ENCODE measurements around the gene MAST4. TPM values are rescaled to one million over a fixed set of nuclear protein-coding genes. Genes with fewer than 3 reads are reported as not detected.
A peak's percentile ranks its signal among the peaks of the same experiment; 100 is the strongest.

Gene MAST4
- total RNA-seq (2022), result 26.5 and 26.8 TPM in 2 replicates
- percentile 68 among the genes with signal in this experiment for Bru-seq, nascent RNA
- percentile 44 among the genes with signal in this experiment for BruChase-seq, experiment 1, labeled RNA remaining after a 6-hour chase
- BruChase-seq, experiment 2, labeled RNA remaining after a 2-hour chase, result percentile 50 among the genes with signal in this experiment
- long read RNA-seq, partial matches to known transcripts, result 25 of 39 reads
- long read RNA-seq, other reads (novel, unspliced or antisense), result 14 of 39 reads

DNA sequence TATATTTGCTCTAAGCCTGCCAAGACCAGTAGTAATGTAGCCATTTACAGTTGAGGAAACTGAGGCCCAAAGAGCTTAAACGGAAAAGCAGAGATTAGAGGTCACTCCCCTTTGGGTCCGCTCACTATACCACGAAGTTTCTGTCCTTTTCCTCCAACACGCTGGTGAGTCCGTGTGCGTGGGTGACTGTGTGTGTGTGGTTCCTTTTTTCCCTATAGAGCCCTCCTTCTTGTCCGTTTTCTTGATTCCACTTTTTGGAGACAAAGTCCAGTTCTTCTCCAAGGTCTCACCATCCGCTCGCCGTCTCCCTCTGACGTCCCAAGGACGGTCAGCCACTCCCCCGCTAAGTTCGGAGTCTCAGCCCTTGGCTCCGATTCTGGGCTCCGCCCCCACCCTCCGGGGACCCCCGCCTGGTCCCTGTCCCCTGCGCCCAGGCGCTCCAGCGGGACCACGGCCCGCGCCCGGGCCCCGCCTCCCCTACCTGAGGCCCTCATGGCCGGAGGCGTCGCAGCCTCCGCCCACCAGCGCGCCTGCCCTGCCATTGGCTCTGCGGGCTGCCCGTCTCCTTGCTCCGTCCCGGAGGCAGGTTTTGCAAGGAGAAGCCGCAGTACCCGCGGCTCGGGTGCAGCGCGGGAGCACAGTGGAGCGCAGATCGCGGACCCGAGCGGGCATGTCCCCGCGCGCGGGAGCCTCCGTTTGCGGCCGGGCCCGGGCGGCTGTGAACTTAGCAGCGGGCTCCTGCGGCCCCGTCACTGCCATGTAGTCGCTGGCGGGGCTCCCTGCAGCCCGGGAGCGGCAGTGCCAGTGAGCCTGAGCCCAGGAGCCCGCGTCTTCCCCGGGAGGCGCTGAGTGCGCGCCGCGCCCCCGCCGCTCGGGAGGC, at the start of gene MAST4:
Gene MAST4 (plus strand): TSS at position 638 of the 880 bp plus-strand sequence. CDS start 263 bp downstream, outside the sequence.
- TF ChIP-seq, protein P1, sequence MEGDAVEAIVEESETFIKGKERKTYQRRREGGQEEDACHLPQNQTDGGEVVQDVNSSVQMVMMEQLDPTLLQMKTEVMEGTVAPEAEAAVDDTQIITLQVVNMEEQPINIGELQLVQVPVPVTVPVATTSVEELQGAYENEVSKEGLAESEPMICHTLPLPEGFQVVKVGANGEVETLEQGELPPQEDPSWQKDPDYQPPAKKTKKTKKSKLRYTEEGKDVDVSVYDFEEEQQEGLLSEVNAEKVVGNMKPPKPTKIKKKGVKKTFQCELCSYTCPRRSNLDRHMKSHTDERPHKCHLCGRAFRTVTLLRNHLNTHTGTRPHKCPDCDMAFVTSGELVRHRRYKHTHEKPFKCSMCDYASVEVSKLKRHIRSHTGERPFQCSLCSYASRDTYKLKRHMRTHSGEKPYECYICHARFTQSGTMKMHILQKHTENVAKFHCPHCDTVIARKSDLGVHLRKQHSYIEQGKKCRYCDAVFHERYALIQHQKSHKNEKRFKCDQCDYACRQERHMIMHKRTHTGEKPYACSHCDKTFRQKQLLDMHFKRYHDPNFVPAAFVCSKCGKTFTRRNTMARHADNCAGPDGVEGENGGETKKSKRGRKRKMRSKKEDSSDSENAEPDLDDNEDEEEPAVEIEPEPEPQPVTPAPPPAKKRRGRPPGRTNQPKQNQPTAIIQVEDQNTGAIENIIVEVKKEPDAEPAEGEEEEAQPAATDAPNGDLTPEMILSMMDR (IDR thresholded peaks at IDR 0.05; ENCODE audit: unreplicated experiment), result no peak
- peak within 1 kb of the TSS; percentile 84 for H3K4me3 Mint-ChIP-seq (ENCODE audit: unreplicated experiment)
- H3K36me3 Mint-ChIP-seq (ENCODE audit: insufficient read depth, unreplicated experiment), result no peaks in the 10 kb centered on the region
- ChIA-PET POLR2A (interaction anchor here (0.9 to 1.5 kb wide), 3 partner anchors 42 to 173 kb away, joined by 3 to 4 read pairs (median 4); no protein-coding TSS in a partner anchor), CTCF (interaction anchor here (0.8 to 2.0 kb wide), 2 partner anchors 288 to 290 kb away, joined by 4 to 7 read pairs; no protein-coding TSS in a partner anchor)
- H3K27ac Mint-ChIP-seq (ENCODE audit: low read depth, unreplicated experiment), result no peak within 1 kb of the TSS
- no TSS peak for BruUV-seq (replicated peaks)
- peak; percentile 83 for DNase-seq (ENCODE audit: unreplicated experiment)
- no peaks in the 10 kb centered on the region for H3K9me3 Mint-ChIP-seq (ENCODE audit: unreplicated experiment)
- intact Hi-C loops (cut with micrococcal nuclease), result loop anchor here (5.0 kb wide), 2 partner anchors 44 to 289 kb away; no protein-coding TSS in a partner anchor
- H3K27me3 Mint-ChIP-seq (ENCODE audit: insufficient read depth, unreplicated experiment), result peaks cover 80% of the 10 kb centered on the region
- H3K4me1 Mint-ChIP-seq (ENCODE audit: insufficient read depth, unreplicated experiment), result peaks cover 16% of the 10 kb centered on the region

DNA sequence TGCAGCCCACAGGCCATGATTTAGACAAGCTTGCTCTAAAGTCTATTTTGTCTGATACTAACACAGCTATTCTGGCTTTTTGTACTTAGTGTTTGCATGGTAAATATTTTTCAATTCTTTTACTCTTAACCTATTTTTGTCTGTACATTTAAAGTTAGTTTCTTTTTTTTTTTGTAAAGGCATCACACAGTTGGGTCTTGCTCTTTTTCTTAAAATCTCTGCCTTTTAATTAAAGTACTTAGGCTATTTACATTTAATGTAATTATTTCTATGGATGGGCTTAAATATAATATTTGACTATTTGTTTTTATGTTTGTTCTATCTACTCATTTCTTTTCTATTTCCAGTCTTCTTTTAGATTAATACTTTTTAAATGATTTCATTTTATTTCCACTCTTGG, 49.7 kb upstream of the MAST4 start:
- Mint-ChIP-seq H3K4me3 (ENCODE audit: unreplicated experiment) (no peak overlapping the region), H3K4me1 (ENCODE audit: insufficient read depth, unreplicated experiment) (no peaks in the 10 kb centered on the region), H3K27ac (ENCODE audit: low read depth, unreplicated experiment) (no peak overlapping the region), H3K9me3 (ENCODE audit: unreplicated experiment) (peaks cover 8% of the 10 kb centered on the region), H3K27me3 (ENCODE audit: insufficient read depth, unreplicated experiment) (no peaks in the 10 kb centered on the region), H3K36me3 (ENCODE audit: insufficient read depth, unreplicated experiment) (no peaks in the 10 kb centered on the region)
- TF ChIP-seq, protein P1 (IDR thresholded peaks at IDR 0.05; ENCODE audit: unreplicated experiment), result no peak
- no peak for DNase-seq (ENCODE audit: unreplicated experiment)
- POLR2A ChIA-PET, result no interaction called here
- BruUV-seq (replicated peaks), result no TSS peak
- CTCF ChIA-PET, result no interaction called here
- intact Hi-C loops (cut with micrococcal nuclease), result no loop called here

DNA sequence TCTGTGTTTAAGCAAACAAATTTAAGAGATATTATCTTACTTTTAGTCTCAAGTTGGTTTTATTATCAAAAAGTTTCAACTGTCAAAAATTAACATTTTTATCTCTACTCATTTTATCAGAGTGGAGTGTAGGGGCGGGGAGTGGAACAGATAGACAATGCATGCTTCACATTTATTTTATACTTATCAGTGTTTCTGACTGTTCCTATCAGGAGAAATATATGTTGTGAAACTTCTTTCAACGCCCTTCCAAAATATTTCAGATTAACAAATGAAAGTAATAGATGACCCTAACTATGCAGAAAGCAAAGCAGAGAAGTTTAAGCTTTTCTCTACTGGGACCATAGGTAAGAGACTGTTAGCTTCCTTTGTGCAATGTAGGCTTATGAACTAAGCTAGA, 44.9 kb upstream of the MAST4 start:
- Mint-ChIP-seq H3K27me3 (ENCODE audit: insufficient read depth, unreplicated experiment) (no peaks in the 10 kb centered on the region), H3K36me3 (ENCODE audit: insufficient read depth, unreplicated experiment) (no peaks in the 10 kb centered on the region), H3K9me3 (ENCODE audit: unreplicated experiment) (peaks cover 8% of the 10 kb centered on the region), H3K4me3 (ENCODE audit: unreplicated experiment) (no peak overlapping the region), H3K4me1 (ENCODE audit: insufficient read depth, unreplicated experiment) (peaks cover 7% of the 10 kb centered on the region), H3K27ac (ENCODE audit: low read depth, unreplicated experiment) (no peak overlapping the region)
- intact Hi-C loops (cut with micrococcal nuclease), result loop anchor here (5.0 kb wide), 1 partner anchor 46 kb away; the partner anchor contains the start of gene MAST4
- TF ChIP-seq, protein P1 (IDR thresholded peaks at IDR 0.05; ENCODE audit: unreplicated experiment), result no peak
- POLR2A ChIA-PET, result interaction anchor here (0.8 to 1.2 kb wide), 4 partner anchors 11 to 46 kb away, joined by 3 to 6 read pairs (median 4); no protein-coding TSS in a partner anchor
- CTCF ChIA-PET, result interaction anchor here (0.7 to 0.9 kb wide), 2 partner anchors 82 to 243 kb away, joined by 3 to 4 read pairs; no protein-coding TSS in a partner anchor
- no TSS peak for BruUV-seq (replicated peaks)
- no peak for DNase-seq (ENCODE audit: unreplicated experiment)

DNA sequence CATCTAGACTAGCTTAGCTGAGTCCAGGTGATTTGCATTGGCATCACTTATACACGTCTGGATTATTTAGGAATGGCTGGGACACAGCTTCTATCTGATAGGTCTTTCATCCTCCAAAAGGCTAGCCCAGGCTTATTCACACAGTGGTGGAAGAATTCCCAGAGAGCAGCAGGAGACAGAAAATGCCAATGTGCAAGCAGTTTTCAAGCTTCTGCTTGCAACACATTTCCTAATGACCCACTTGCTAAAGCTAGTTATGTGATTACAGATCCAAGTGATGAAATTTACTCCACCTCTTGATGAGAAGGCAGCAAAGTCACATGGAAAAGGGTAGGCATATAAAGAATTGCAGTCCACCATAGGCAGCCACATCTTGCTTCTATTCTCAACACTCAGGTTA, 44.2 kb upstream of the MAST4 start:
- BruUV-seq (replicated peaks), result no TSS peak
- POLR2A ChIA-PET, result interaction anchor here (0.6 to 1.2 kb wide), 5 partner anchors 12 to 133 kb away, joined by 3 to 6 read pairs (median 4); no protein-coding TSS in a partner anchor
- TF ChIP-seq, protein P1 (IDR thresholded peaks at IDR 0.05; ENCODE audit: unreplicated experiment), result no peak

More for the DNA sequence above, 44.2 kb upstream of the MAST4 start:
- Mint-ChIP-seq H3K4me1 (ENCODE audit: insufficient read depth, unreplicated experiment) (peaks cover 7% of the 10 kb centered on the region), H3K27ac (ENCODE audit: low read depth, unreplicated experiment) (no peak overlapping the region), H3K36me3 (ENCODE audit: insufficient read depth, unreplicated experiment) (no peaks in the 10 kb centered on the region), H3K27me3 (ENCODE audit: insufficient read depth, unreplicated experiment) (no peaks in the 10 kb centered on the region), H3K9me3 (ENCODE audit: unreplicated experiment) (peaks cover 8% of the 10 kb centered on the region), H3K4me3 (ENCODE audit: unreplicated experiment) (no peak overlapping the region)
- intact Hi-C loops (cut with micrococcal nuclease), result loop anchor here (5.0 kb wide), 1 partner anchor 45 kb away; the partner anchor contains the start of gene MAST4
- CTCF ChIA-PET, result interaction anchor here (0.6 to 0.9 kb wide), 4 partner anchors 8 to 244 kb away, joined by 3 to 4 read pairs (median 3); no protein-coding TSS in a partner anchor
- peak; percentile 33 for DNase-seq (ENCODE audit: unreplicated experiment)
